Measurements from ENCODE around the gene BCL7A.

- no peak for TF ChIP-seq POLR2AphosphoS5 (IDR thresholded peaks at IDR 0.05)
- TF ChIP-seq SMC3 (conservative IDR thresholded peaks at IDR 0.05; ENCODE audit: poor library complexity) = no peak
- no peak for TF ChIP-seq CTCF (IDR thresholded peaks at IDR 0.05; ENCODE audit: poor library complexity, severe bottlenecking)
- TF ChIP-seq RAD21 (conservative IDR thresholded peaks at IDR 0.05) = no peak
- no peak for TF ChIP-seq TAF1 (IDR thresholded peaks at IDR 0.05; ENCODE audit: low read depth)
- no peak for TF ChIP-seq EP300 (conservative IDR thresholded peaks at IDR 0.05; ENCODE audit: poor library complexity, severe bottlenecking)
- TF ChIP-seq EZH2 (IDR thresholded peaks at IDR 0.05; ENCODE audit: borderline replicate concordance, insufficient read depth, low read length, poor library complexity, severe bottlenecking) = no peak
- TF ChIP-seq REST (IDR thresholded peaks at IDR 0.05; ENCODE audit: borderline replicate concordance) = no peak
- no peak for TF ChIP-seq MXI1 (conservative IDR thresholded peaks at IDR 0.05; ENCODE audit: poor library complexity, severe bottlenecking)
Observed at GRCh38 chr12:122107261-122107660, 85.6 kb downstream of the BCL7A start.
